A549 (cell line): Measurements from ENCODE around the gene UGT1A9. TPM values are rescaled to one million over a fixed set of nuclear protein-coding genes. Genes with fewer than 3 reads are reported as not detected.
A peak's percentile ranks its signal among the peaks of the same experiment; 100 is the strongest.

Experiments used
- ATAC-seq, 2 experiments: fragments of 200-7000 bp in 1 of 2; fragments of >200 bp in 1 of 2; cut with Nextera tagmentation in 1 of 2; cut with Tn5 transposase in 1 of 2; 3 replicates each; pipeline versions ENCODE4 v1.8.0 to v1.9.1; 2018 to 2020; ENCODE audit warnings: mild to moderate bottlenecking in 1 of 2, moderate library complexity in 1 of 2
- CTCF ChIA-PET: fragments of 300-600 bp; sonication (Branson Sonifier 250); formaldehyde crosslinking; extraction: SDS; loops from one replicate; lab custom pipeline; 2021; ENCODE audit warnings: antibody characterized with exemption, inconsistent platforms; lab: Yijun Ruan, JAX
- POLR2A ChIA-PET: fragments of 350-600 bp; formaldehyde crosslinking; extraction: SDS; loops from one replicate; lab custom pipeline; 2021; ENCODE audit warnings: antibody characterized with exemption, inconsistent platforms; lab: Yijun Ruan, JAX
- DNase-seq, 2 experiments: peaks; one replicate each; pipeline versions ENCODE4 v3.0.0 to v3.0.0-alpha.2; 2011 to 2016; ENCODE audit warnings: low read depth in 1 of 2, low spot score in 1 of 2
- FAIRE-seq: peaks from 2 replicates; lab custom pipeline; 2011; peaks lifted over from hg19 to GRCh38; lab: Jason Lieb, UNC
- H3K27ac ChIP-seq, 2 experiments: fragments of >200 bp; sonication (Bioruptor Twin); formaldehyde crosslinking; 3 replicates each; pipeline ENCODE4 v1.5.1; 2016 to 2017
- H3K4me1 ChIP-seq: fragments of >200 bp; sonication (Bioruptor Twin); formaldehyde crosslinking; 3 replicates; pipeline ENCODE4 v1.6.1; 2016
- H3K4me2 ChIP-seq: fragments of >200 bp; sonication (Bioruptor Twin); formaldehyde crosslinking; 3 replicates; pipeline ENCODE4 v1.6.1; 2016
- H3K4me3 ChIP-seq: fragments of >200 bp; sonication (Bioruptor Twin); formaldehyde crosslinking; 3 replicates; pipeline ENCODE4 v1.5.1; 2016
- H3K9me3 ChIP-seq: fragments of >200 bp; sonication (Bioruptor Twin); formaldehyde crosslinking; 3 replicates; pipeline ENCODE4 v1.6.1; 2016
- CHD2 ChIP-seq: fragments of 150-350 bp; IDR thresholded peaks from 2 replicates; pipeline ENCODE4 v1.6.1; 2014; ENCODE audit warnings: low read length; ENCODE audit not compliant: partially characterized antibody
- CTCF ChIP-seq: fragments of >200 bp; sonication (Bioruptor Twin); formaldehyde crosslinking; IDR thresholded peaks from 3 replicates; pipeline ENCODE4 v1.5.1; 2016
- EHF ChIP-seq: fragments of 250-450 bp; sonication (Bioruptor Pico); IDR thresholded peaks from 2 replicates; pipeline ENCODE4 v1.5.0; 2020; ENCODE audit warnings: mild to moderate bottlenecking
- ELK1 ChIP-seq: fragments of 150-350 bp; IDR thresholded peaks from 2 replicates; pipeline ENCODE4 v1.6.1; 2014; ENCODE audit warnings: low read depth, mild to moderate bottlenecking, low read length
- EP300 ChIP-seq, 2 experiments: fragments of >200 bp; sonication (Bioruptor Twin); formaldehyde crosslinking; IDR thresholded peaks; 2 replicates in 1 of 2; 3 replicates in 1 of 2; pipeline ENCODE4 v1.6.1; 2016 to 2017
- HES2 ChIP-seq: fragments of >200 bp; sonication (Bioruptor Twin); formaldehyde crosslinking; IDR thresholded peaks from 2 replicates; pipeline ENCODE4 v1.6.1; 2016
- HMGXB4 ChIP-seq: fragments of 250-450 bp; sonication (Bioruptor Pico); IDR thresholded peaks from 2 replicates; pipeline ENCODE4 v1.5.0; 2021; ENCODE audit warnings: mild to moderate bottlenecking, moderate library complexity, borderline replicate concordance
- KDM5A ChIP-seq: fragments of 200-600 bp; sonication (generic); IDR thresholded peaks from 2 replicates; pipeline ENCODE4 v1.6.1; 2016; ENCODE audit warnings: antibody characterized with exemption, mild to moderate bottlenecking
- MAFK ChIP-seq: fragments of 450-650 bp; IDR thresholded peaks from 2 replicates; pipeline ENCODE4 v1.6.1; 2014; ENCODE audit not compliant: partially characterized antibody
- PBX3 ChIP-seq: IDR thresholded peaks from 2 replicates; pipeline ENCODE4 v1.6.1; 2012
- POLR2A ChIP-seq: IDR thresholded peaks from 2 replicates; pipeline ENCODE4 v1.6.1; 2012; ENCODE audit warnings: mild to moderate bottlenecking, low read length
- POLR2AphosphoS2 ChIP-seq: conservative IDR thresholded peaks from 2 replicates; pipeline ENCODE4 v1.6.1; 2012; ENCODE audit warnings: low read length, improper control_type of control experiment, inconsistent platforms
- RAD21 ChIP-seq, 2 experiments: fragments of >200 bp in 1 of 2; sonication (Bioruptor Twin) in 1 of 2; formaldehyde crosslinking in 1 of 2; IDR thresholded peaks in 1 of 2; conservative IDR thresholded peaks in 1 of 2; 2 replicates in 1 of 2; 3 replicates in 1 of 2; pipeline ENCODE4 v1.6.1; 2012 to 2018; ENCODE audit warnings: inconsistent platforms in 1 of 2
- RCOR1 ChIP-seq: fragments of 150-350 bp; IDR thresholded peaks from 2 replicates; pipeline ENCODE4 v1.6.1; 2014; ENCODE audit warnings: antibody characterized with exemption, low read length, low read depth
- REST ChIP-seq: fragments of 200-600 bp; sonication (generic); IDR thresholded peaks from 2 replicates; pipeline ENCODE4 v1.6.1; 2016; ENCODE audit warnings: antibody characterized with exemption, mild to moderate bottlenecking, moderate library complexity
- SREBF2 ChIP-seq: fragments of 450-650 bp; IDR thresholded peaks from 2 replicates; pipeline ENCODE4 v1.6.1; 2014; ENCODE audit warnings: mild to moderate bottlenecking, moderate library complexity
- ZC3H11A ChIP-seq: fragments of 450-650 bp; IDR thresholded peaks from 2 replicates; pipeline ENCODE4 v1.6.1; 2014; ENCODE audit warnings: antibody characterized with exemption, mild to moderate bottlenecking
- ZFP36 ChIP-seq: fragments of 450-650 bp; IDR thresholded peaks from 2 replicates; pipeline ENCODE4 v1.6.1; 2014; ENCODE audit warnings: borderline replicate concordance; ENCODE audit not compliant: partially characterized antibody
- WGBS: methylation state at CpG from one replicate; pipeline ENCODE4 v1.1.6; 2017; ENCODE audit errors: missing lambda C conversion rate; 5-methylcytosine and 5-hydroxymethylcytosine counted together
- polyA plus RNA-seq, 4 experiments: library from polyadenylated mRNA; depleted of rRNA in 3 of 4; stranded (reverse); fragments of >200 nt; fragmentation: RNase III in 1 of 4; extraction: RNeasy Plus Mini Kit Qiagen cat#74134 plus additional on column Dnase treatment in 1 of 4; gene quantifications; 2 replicates in 3 of 4; 3 replicates in 1 of 4; pipeline ENCODE4 v1.2.3, GENCODE V29; 2011 to 2017

Gene UGT1A9
- polyA plus RNA-seq, 2 of the 4 experiments (the other 2 are of a cell fraction) = 11.0 to 13.1 TPM

- CTCF ChIA-PET = no interaction called here
- H3K27ac ChIP-seq = peak overlapping the region; percentile 82 to 90; a peak in 4 of 6 replicates
- POLR2A ChIA-PET = no interaction called here
- 84% methylated on average over 3 of the region's 3 CpGs for WGBS
- peaks cover 30% of the 10 kb centered on the region for H3K9me3 ChIP-seq
- ATAC-seq = no peak
- H3K4me3 ChIP-seq = no peak overlapping the region
- no peak for DNase-seq
- no peak for FAIRE-seq
- no peak overlapping the region for H3K4me2 ChIP-seq
- peaks cover 28% of the 10 kb centered on the region for H3K4me1 ChIP-seq
- TF ChIP-seq PBX3 (no peak), POLR2AphosphoS2 (no peak), CHD2 (no peak), CTCF (no peak), REST (no peak), ZC3H11A (no peak)
- TF ChIP-seq, all 56 proteins: peak for 0
These were observed 1.2 kb downstream of the UGT1A9 start for GRCh38 chr2:233672886-233673285.

- FAIRE-seq (peak; percentile 36), DNase-seq (no peak)
- peaks cover 25% of the 10 kb centered on the region for H3K9me3 ChIP-seq
- ChIA-PET CTCF (no interaction called here), POLR2A (no interaction called here)
- peak overlapping the region; percentile 82 to 85 for H3K27ac ChIP-seq
- no peak overlapping the region for H3K4me2 ChIP-seq
- H3K4me3 ChIP-seq = no peak overlapping the region
- H3K4me1 ChIP-seq = peaks cover 27% of the 10 kb centered on the region
- TF ChIP-seq SREBF2 (no peak), HES2 (no peak)
- TF ChIP-seq, all 56 proteins: peak for 0
- no peak for ATAC-seq
These were observed 2.2 kb downstream of the UGT1A9 start for GRCh38 chr2:233673896-233674295.

GRCh38 chr2:233674314-233674713, 2.6 kb downstream of the UGT1A9 start:
- Histone ChIP-seq H3K27ac (peak overlapping the region; percentile 82 to 85), H3K4me3 (no peak overlapping the region), H3K9me3 (peaks cover 25% of the 10 kb centered on the region), H3K4me1 (peaks cover 23% of the 10 kb centered on the region), H3K4me2 (no peak overlapping the region)
- ChIA-PET POLR2A (no interaction called here), CTCF (no interaction called here)
- WGBS = 36% methylated on average over 1 of the region's 1 CpG
- ATAC-seq (no peak), DNase-seq (no peak), FAIRE-seq (no peak)
- no peak for TF ChIP-seq EHF
- no peak for TF ChIP-seq ZFP36
- no peak for TF ChIP-seq RCOR1
- TF ChIP-seq MAFK = no peak
- TF ChIP-seq PBX3 = no peak
- TF ChIP-seq POLR2A = no peak
- no peak for TF ChIP-seq EP300 (IDR thresholded peaks at IDR 0.05)
- no peak for TF ChIP-seq HMGXB4
- TF ChIP-seq KDM5A = no peak
- no peak for TF ChIP-seq RAD21 (conservative IDR thresholded peaks at IDR 0.05 in 1 of 2, IDR thresholded peaks at IDR 0.05 in 1 of 2)
- no peak for TF ChIP-seq ELK1
- no peak for TF ChIP-seq HES2
